Fibroblast of peridontal ligament (primary cell): ENCODE measurements around the gene MAML3.

ENCODE experiments used
- DNase-seq: peaks from one replicate; pipeline ENCODE4 v3.0.0-alpha.2; 2010; ENCODE audit errors: extremely low read depth

The MAML3 gene

GRCh38 chr4:140153718-140154571, at the start of gene MAML3:
Gene MAML3, minus strand, starts transcription at chr4:140154184. Its CDS starts 857 bp downstream, at chr4:140153327.
- DNase-seq: peak; percentile 93

GRCh38 chr4:140198942-140199341, 45.0 kb upstream of the MAML3 start:
- no peak for DNase-seq

- DNase-seq: no peak
These were observed 41.8 kb upstream of the MAML3 start for GRCh38 chr4:140195806-140196205.

- DNase-seq: no peak
These were observed 35.8 kb upstream of the MAML3 start for GRCh38 chr4:140189805-140190204.

- peak; percentile 61 for DNase-seq
These were observed 35.0 kb upstream of the MAML3 start for GRCh38 chr4:140188975-140189374.

- DNase-seq: no peak
These were observed 33.3 kb upstream of the MAML3 start for GRCh38 chr4:140187316-140187695.

- peak; percentile 50 for DNase-seq
These were observed 32.8 kb upstream of the MAML3 start for GRCh38 chr4:140186651-140187315.

- no peak for DNase-seq
These were observed 32.1 kb upstream of the MAML3 start for GRCh38 chr4:140186082-140186438.

- no peak for DNase-seq
These were observed 31.6 kb upstream of the MAML3 start for GRCh38 chr4:140185412-140186081.

GRCh38 chr4:140183270-140183669, 29.3 kb upstream of the MAML3 start:
- DNase-seq: no peak

GRCh38 chr4:140180577-140180976, 26.6 kb upstream of the MAML3 start:
- DNase-seq: no peak

GRCh38 chr4:140176735-140177134, 22.8 kb upstream of the MAML3 start:
- DNase-seq: peak; percentile 33

- DNase-seq: no peak
These were observed 20.6 kb upstream of the MAML3 start for GRCh38 chr4:140174543-140174942.

- DNase-seq: no peak
These were observed 19.0 kb upstream of the MAML3 start for GRCh38 chr4:140172960-140173359.

- DNase-seq: no peak
These were observed 16.3 kb upstream of the MAML3 start for GRCh38 chr4:140170299-140170698.

- no peak for DNase-seq
These were observed 15.0 kb upstream of the MAML3 start for GRCh38 chr4:140168936-140169335.

- no peak for DNase-seq
These were observed 14.5 kb upstream of the MAML3 start for GRCh38 chr4:140168474-140168873.

- DNase-seq: peak; percentile 70
These were observed 9.2 kb upstream of the MAML3 start for GRCh38 chr4:140163029-140163810.

GRCh38 chr4:140162596-140162995, 8.6 kb upstream of the MAML3 start:
- DNase-seq: no peak

GRCh38 chr4:140158365-140159030, 4.5 kb upstream of the MAML3 start:
- DNase-seq: peak; percentile 94

GRCh38 chr4:140157341-140157740, 3.4 kb upstream of the MAML3 start:
- no peak for DNase-seq
